Endodermal cell (in vitro differentiated cells): ENCODE results near the gene GNB1L. TPM values are rescaled to one million over a fixed set of nuclear protein-coding genes. Genes with fewer than 3 reads are reported as not detected.

Experiments
- DNase-seq: peaks from one replicate; pipeline ENCODE4 v3.0.0-alpha.2; 2017
- H3K27ac ChIP-seq: 2 replicates; pipeline ENCODE4 v1.5.1; 2013; ENCODE audit warnings: mild to moderate bottlenecking, low read depth, low read length, moderate library complexity
- H3K27me3 ChIP-seq: 2 replicates; pipeline ENCODE4 v1.6.1; 2013; ENCODE audit warnings: mild to moderate bottlenecking, low read length, moderate library complexity; ENCODE audit not compliant: insufficient read depth, control insufficient read depth, poor library complexity, severe bottlenecking
- H3K36me3 ChIP-seq: 2 replicates; pipeline ENCODE4 v1.7.0; 2013; ENCODE audit warnings: mild to moderate bottlenecking, low read length, moderate library complexity; ENCODE audit not compliant: control insufficient read depth, insufficient read depth
- H3K4me1 ChIP-seq: one replicate; pipeline ENCODE4 v1.7.0; 2013; ENCODE audit warnings: low read length; ENCODE audit not compliant: control insufficient read depth, insufficient read depth
- H3K4me3 ChIP-seq: 2 replicates; pipeline ENCODE4 v1.5.1; 2013; ENCODE audit warnings: mild to moderate bottlenecking, low read length, moderate library complexity
- H3K9ac ChIP-seq: 2 replicates; pipeline ENCODE4 v1.6.1; 2013; ENCODE audit warnings: mild to moderate bottlenecking, low read length, moderate library complexity; ENCODE audit not compliant: poor library complexity, severe bottlenecking; ENCODE audit errors: extremely low read depth
- H3K9me3 ChIP-seq: 2 replicates; pipeline ENCODE4 v1.6.1; 2013; ENCODE audit warnings: mild to moderate bottlenecking, low read length, moderate library complexity; ENCODE audit not compliant: control insufficient read depth
- H3K27ac Mint-ChIP-seq: 2 replicates; pipeline ENCODE4 v1.8.0; 2020; ENCODE audit warnings: mixed read lengths
- H3K27me3 Mint-ChIP-seq: 2 replicates; pipeline ENCODE4 v1.8.0; 2021; ENCODE audit warnings: mild to moderate bottlenecking, mixed read lengths; ENCODE audit not compliant: insufficient read depth
- H3K36me3 Mint-ChIP-seq: 2 replicates; pipeline ENCODE4 v1.8.0; 2020; ENCODE audit warnings: low read depth, mixed read lengths
- H3K4me1 Mint-ChIP-seq: 2 replicates; pipeline ENCODE4 v1.8.0; 2020; ENCODE audit warnings: mixed read lengths
- H3K4me3 Mint-ChIP-seq: 2 replicates; pipeline ENCODE4 v1.8.0; 2020; ENCODE audit warnings: mild to moderate bottlenecking, moderate library complexity, mixed read lengths
- H3K9me3 Mint-ChIP-seq: 2 replicates; pipeline ENCODE4 v1.8.0; 2020; ENCODE audit warnings: mild to moderate bottlenecking, mixed read lengths
- WGBS, 2 experiments: methylation state at CpG; one replicate each; pipeline versions ENCODE4 v1.1.5 to v1.1.7; 2013; ENCODE audit warnings: missing lambda C conversion rate in 2 of 2, mixed read lengths in 1 of 2; ENCODE audit not compliant: insufficient coverage in 1 of 2, insufficient read length in 1 of 2; 5-methylcytosine and 5-hydroxymethylcytosine counted together
- total RNA-seq, 2 donors: library from RNA; stranded (reverse); fragmentation: NEBNext Ultra II Directional in 1 of 2; extraction: Animal tissue kit (Norgen Biotek cat#: 25700) in 1 of 2; gene quantifications; 2 replicates in 1 of 2; 3 replicates in 1 of 2; pipeline ENCODE4 v1.2.1, GENCODE V29; 2021
- TF ChIP-seq, protein P1 (sequence below): fragments of 200-600 bp; sonication (generic); conservative IDR thresholded peaks from 2 replicates; pipeline ENCODE4 v1.5.0; 2021; ENCODE audit warnings: antibody characterized with exemption, mild to moderate bottlenecking

The GNB1L gene
- total RNA-seq, 2 donors from 2014 or later, result 9.5 to 12.2 TPM

DNA sequence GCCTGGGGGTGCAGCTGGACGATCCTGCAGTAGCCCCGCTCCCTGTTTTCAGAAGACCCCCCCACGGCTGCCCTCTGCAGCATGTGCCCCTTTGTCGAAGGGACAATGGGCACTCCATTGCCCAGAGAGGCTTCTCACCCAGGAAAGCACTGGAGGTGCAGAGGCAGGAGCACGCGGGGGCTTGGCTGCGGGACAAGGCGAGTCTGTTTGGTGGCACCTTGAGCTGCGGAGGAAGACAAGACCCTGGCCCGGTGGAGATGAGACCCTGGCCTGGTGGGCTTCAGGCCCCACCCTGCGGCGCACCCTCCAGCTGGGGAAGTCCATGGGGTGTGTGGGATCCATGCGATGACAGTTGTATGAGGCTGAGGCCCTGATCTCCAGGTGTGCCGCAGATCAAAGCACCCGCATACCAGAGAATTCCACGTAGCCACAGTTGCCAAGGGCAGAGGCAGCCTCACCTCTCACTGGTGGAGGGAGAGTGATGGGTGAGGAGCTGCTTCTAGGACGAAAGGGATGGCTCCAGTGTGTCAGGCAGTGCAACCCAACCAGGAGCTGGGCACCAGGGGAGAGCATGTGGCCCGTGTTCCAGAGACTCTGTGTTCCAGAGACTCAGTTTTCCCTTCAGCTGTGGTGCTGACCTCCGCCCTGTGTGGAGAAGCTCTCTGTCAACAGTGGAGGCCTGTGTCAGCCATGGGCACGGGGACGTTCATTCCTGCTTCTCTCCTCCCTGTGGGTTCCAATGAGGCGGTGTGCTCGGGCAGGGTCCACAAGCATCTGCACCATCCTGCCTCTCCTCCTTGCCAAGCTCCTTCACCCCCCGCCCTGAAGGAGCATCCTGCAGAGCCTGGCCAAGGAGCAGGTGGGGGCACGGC is 84.1 kb downstream of the GNB1L start:
- Mint-ChIP-seq H3K27me3 (peaks cover 68% of the 10 kb centered on the region), H3K36me3 (no peaks in the 10 kb centered on the region), H3K27ac (no peak overlapping the region), H3K9me3 (no peaks in the 10 kb centered on the region), H3K4me1 (peaks cover under 1% of the 10 kb centered on the region), H3K4me3 (no peak overlapping the region)
- TF ChIP-seq, protein P1, sequence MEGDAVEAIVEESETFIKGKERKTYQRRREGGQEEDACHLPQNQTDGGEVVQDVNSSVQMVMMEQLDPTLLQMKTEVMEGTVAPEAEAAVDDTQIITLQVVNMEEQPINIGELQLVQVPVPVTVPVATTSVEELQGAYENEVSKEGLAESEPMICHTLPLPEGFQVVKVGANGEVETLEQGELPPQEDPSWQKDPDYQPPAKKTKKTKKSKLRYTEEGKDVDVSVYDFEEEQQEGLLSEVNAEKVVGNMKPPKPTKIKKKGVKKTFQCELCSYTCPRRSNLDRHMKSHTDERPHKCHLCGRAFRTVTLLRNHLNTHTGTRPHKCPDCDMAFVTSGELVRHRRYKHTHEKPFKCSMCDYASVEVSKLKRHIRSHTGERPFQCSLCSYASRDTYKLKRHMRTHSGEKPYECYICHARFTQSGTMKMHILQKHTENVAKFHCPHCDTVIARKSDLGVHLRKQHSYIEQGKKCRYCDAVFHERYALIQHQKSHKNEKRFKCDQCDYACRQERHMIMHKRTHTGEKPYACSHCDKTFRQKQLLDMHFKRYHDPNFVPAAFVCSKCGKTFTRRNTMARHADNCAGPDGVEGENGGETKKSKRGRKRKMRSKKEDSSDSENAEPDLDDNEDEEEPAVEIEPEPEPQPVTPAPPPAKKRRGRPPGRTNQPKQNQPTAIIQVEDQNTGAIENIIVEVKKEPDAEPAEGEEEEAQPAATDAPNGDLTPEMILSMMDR, result no peak
- peaks cover 86% of the 10 kb centered on the region for H3K27me3 ChIP-seq
- no peak overlapping the region for H3K4me3 ChIP-seq
- no peak overlapping the region for H3K27ac ChIP-seq
- H3K9ac ChIP-seq, result no peak overlapping the region
- H3K4me1 ChIP-seq, result no peaks in the 10 kb centered on the region
- 87% methylated on average over 14 to 25 of the region's 25 CpGs for whole genome bisulfite sequencing, 2 experiments
- DNase-seq, result no peak
- H3K9me3 ChIP-seq, result no peaks in the 10 kb centered on the region
- H3K36me3 ChIP-seq, result no peaks in the 10 kb centered on the region

DNA sequence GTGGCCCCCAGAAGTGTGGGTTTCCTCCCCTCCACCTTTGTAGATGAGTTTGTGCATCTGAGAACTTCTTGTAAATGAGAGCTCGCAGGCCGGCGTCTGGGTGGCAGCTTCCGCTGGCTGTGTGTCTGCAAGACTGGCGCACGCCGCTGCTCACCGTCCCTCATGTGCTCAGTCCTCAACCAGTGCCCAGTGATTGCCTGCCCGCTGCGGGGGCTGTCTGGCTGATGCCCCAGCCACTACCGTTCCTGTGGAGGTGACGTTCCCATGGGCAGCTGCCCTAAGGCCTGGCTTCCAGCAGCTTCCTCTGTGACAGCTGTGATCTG is 85.3 kb downstream of the GNB1L start:
- H3K27ac Mint-ChIP-seq, result no peak overlapping the region
- peaks cover 94% of the 10 kb centered on the region for H3K27me3 ChIP-seq
- no peak overlapping the region for H3K27ac ChIP-seq
- H3K9me3 Mint-ChIP-seq, result no peaks in the 10 kb centered on the region
- no peaks in the 10 kb centered on the region for H3K36me3 Mint-ChIP-seq
- WGBS, 2 experiments, result 94 to 97% methylated on average over 9 to 12 of the region's 12 CpGs
- peaks cover 1% of the 10 kb centered on the region for H3K4me1 Mint-ChIP-seq
- H3K9me3 ChIP-seq, result no peaks in the 10 kb centered on the region
- H3K36me3 ChIP-seq, result no peaks in the 10 kb centered on the region
- H3K9ac ChIP-seq, result no peak overlapping the region
- TF ChIP-seq, protein P1, result no peak
- H3K4me3 ChIP-seq, result no peak overlapping the region
- H3K27me3 Mint-ChIP-seq, result peaks cover 78% of the 10 kb centered on the region
- H3K4me3 Mint-ChIP-seq, result no peak overlapping the region
- no peak for DNase-seq
- no peaks in the 10 kb centered on the region for H3K4me1 ChIP-seq

DNA sequence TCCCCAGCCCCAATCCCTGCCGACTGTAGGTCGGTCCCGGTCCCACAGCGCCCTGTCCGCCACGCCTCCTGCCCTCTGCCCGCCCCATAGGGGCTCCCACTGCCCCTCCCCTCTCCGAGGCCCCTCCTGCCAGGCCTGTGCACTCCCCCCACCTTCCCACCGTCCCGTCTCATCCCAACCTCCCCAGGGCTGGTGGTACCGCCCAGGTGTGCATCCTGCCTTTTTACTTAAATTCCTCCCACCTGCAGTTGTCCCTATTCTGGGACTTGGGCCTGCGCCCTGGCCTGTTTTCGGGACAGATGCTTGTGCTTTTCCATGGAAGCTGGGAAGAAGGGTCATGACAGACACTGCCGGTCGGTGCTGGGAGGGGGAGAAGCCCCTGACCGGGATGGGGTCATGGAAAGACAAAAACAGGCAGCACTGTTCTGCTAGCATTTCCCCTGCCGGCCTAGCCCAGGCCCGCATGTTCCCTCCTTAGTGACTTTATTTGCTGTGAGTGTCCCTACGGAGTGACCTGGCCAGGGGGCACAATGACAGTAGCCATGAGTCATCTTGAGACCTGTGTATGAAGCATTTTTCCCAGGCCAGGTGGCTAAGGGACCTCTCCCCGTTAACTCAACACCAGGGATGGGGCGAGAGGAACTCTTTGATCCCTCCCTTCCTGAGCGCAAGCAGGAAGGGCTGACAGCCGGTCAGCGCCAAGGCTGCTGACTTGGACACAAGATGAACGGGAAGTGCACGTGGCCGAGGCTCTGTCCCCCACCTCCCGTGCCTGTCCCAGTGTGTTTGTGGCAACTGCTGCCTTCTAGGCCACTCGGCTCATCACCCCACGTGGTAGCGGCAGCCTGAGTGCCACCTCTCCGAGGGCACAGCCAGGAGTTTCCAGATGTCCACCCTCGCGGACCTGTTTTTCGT is 87.0 kb downstream of the GNB1L start:
- Mint-ChIP-seq H3K27ac (no peak overlapping the region), H3K36me3 (no peaks in the 10 kb centered on the region), H3K4me1 (peaks cover 1% of the 10 kb centered on the region), H3K9me3 (no peaks in the 10 kb centered on the region), H3K27me3 (peaks cover 86% of the 10 kb centered on the region), H3K4me3 (no peak overlapping the region)
- WGBS, 2 experiments, result 27 to 40% methylated on average over 21 to 35 of the region's 35 CpGs
- TF ChIP-seq, protein P1, result no peak
- H3K27me3 ChIP-seq, result peaks cover 100% of the 10 kb centered on the region
- H3K4me1 ChIP-seq, result no peaks in the 10 kb centered on the region
- DNase-seq, result peak; percentile 72
- no peak overlapping the region for H3K9ac ChIP-seq
- H3K9me3 ChIP-seq, result no peaks in the 10 kb centered on the region
- no peaks in the 10 kb centered on the region for H3K36me3 ChIP-seq
- no peak overlapping the region for H3K27ac ChIP-seq
- no peak overlapping the region for H3K4me3 ChIP-seq
